GM10847 (cell line): Measurements from ENCODE around the gene TEX2.

Source experiments
- POLR2A ChIP-seq: IDR thresholded peaks from 2 replicates; pipeline ENCODE4 v1.6.1; 2011; ENCODE audit not compliant: insufficient read length; ENCODE audit errors: extremely low read depth

The TEX2 gene

GRCh38 chr17:64263000-64263766, at the start of gene TEX2:
TSS of gene TEX2 (minus strand) at chr17:64263260. CDS start at chr17:64214217, 49,043 bp downstream.
- peak; percentile 53 for TF ChIP-seq POLR2A

- no peak for TF ChIP-seq POLR2A
These were observed 46.6 kb upstream of the TEX2 start for GRCh38 chr17:64309710-64310109.

- no peak for TF ChIP-seq POLR2A
These were observed 46.0 kb upstream of the TEX2 start for GRCh38 chr17:64309021-64309420.

- no peak for TF ChIP-seq POLR2A
These were observed 43.9 kb upstream of the TEX2 start for GRCh38 chr17:64306850-64307463.

- TF ChIP-seq POLR2A = no peak
These were observed 41.5 kb upstream of the TEX2 start for GRCh38 chr17:64304551-64304950.

- TF ChIP-seq POLR2A = no peak
These were observed 37.6 kb upstream of the TEX2 start for GRCh38 chr17:64300699-64300965.

GRCh38 chr17:64297467-64298088, 34.5 kb upstream of the TEX2 start:
- no peak for TF ChIP-seq POLR2A

- no peak for TF ChIP-seq POLR2A
These were observed 33.2 kb upstream of the TEX2 start for GRCh38 chr17:64296246-64296645.

- no peak for TF ChIP-seq POLR2A
These were observed 32.1 kb upstream of the TEX2 start for GRCh38 chr17:64295146-64295545.

GRCh38 chr17:64291268-64291851, 28.3 kb upstream of the TEX2 start:
- no peak for TF ChIP-seq POLR2A

- no peak for TF ChIP-seq POLR2A
These were observed 26.7 kb upstream of the TEX2 start for GRCh38 chr17:64289741-64290141.

- TF ChIP-seq POLR2A = no peak
These were observed 19.7 kb upstream of the TEX2 start for GRCh38 chr17:64282753-64283080.

- TF ChIP-seq POLR2A = no peak
These were observed 19.1 kb upstream of the TEX2 start for GRCh38 chr17:64281962-64282752.

- no peak for TF ChIP-seq POLR2A
These were observed 15.6 kb upstream of the TEX2 start for GRCh38 chr17:64278614-64279013.

GRCh38 chr17:64277831-64278562, 14.9 kb upstream of the TEX2 start:
- TF ChIP-seq POLR2A = no peak
